H4 (cell line): ENCODE measurements around the gene NAP1L1. TPM values are rescaled to one million over a fixed set of nuclear protein-coding genes. Genes with fewer than 3 reads are reported as not detected.

Experiments
- DNase-seq: peaks from one replicate; pipeline ENCODE4 v3.0.0-alpha.2; 2015; ENCODE audit warnings: low spot score
- total RNA-seq: library from RNA; depleted of rRNA; stranded (reverse); fragments of >200 nt; shearing (Covaris generic); gene quantifications from 2 replicates; pipeline ENCODE4 v1.2.3, GENCODE V29; 2014; rRNA removed

Gene NAP1L1, protein sequence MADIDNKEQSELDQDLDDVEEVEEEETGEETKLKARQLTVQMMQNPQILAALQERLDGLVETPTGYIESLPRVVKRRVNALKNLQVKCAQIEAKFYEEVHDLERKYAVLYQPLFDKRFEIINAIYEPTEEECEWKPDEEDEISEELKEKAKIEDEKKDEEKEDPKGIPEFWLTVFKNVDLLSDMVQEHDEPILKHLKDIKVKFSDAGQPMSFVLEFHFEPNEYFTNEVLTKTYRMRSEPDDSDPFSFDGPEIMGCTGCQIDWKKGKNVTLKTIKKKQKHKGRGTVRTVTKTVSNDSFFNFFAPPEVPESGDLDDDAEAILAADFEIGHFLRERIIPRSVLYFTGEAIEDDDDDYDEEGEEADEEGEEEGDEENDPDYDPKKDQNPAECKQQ
- total RNA-seq: 246 and 299 TPM in 2 replicates

DNA sequence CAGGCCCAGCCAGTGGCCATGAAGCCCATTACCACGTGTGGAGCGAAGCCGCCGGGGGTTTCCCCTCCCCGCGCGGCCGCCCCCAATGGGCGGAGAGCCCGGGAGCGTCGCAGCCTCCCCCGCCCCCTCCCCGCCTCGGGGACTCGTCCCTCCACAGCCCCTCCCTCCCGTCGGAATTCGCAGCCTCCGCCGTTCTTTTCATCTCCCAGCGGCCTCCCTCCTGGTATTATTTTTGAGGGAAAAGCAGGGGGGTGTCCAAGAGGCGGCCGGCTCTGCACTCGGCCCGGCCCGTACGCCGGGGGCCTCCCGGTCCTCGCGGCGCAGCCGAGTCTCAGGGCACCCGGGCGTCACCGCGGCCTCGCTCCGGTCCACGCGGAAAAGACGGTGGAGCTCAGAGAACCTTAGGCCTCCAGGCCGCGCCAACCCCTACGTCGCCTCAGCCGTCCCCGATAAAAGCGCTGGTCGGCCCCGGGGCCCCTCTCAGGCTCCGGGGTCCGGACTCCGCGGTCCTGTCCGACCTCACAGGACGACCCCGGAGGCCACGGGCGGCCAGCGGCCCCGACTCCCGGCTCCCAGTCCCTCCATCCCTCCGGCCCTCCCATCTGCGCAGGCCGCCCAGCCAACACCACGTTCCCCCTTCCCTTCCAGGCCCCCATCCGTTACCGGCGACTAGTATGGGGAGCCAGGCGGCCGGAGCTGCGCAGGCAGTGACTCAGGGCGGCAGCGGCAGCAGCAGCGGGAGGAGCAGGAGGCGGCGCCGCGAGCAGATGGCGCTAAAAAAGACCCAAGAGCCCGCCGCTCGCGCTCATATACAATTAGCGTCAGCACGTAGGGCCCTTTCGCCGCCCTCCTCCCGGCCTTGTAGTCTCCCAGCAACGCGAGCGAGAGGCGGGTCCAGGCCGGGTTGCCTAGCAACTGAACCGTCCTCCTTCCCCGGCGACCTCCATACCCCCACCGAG, at the start of gene NAP1L1:
NAP1L1 (minus strand) TSS at position 782 of the 959 bp plus-strand sequence. CDS start 10,466 bp downstream, outside the sequence.
- peak; percentile 96 for DNase-seq

DNA sequence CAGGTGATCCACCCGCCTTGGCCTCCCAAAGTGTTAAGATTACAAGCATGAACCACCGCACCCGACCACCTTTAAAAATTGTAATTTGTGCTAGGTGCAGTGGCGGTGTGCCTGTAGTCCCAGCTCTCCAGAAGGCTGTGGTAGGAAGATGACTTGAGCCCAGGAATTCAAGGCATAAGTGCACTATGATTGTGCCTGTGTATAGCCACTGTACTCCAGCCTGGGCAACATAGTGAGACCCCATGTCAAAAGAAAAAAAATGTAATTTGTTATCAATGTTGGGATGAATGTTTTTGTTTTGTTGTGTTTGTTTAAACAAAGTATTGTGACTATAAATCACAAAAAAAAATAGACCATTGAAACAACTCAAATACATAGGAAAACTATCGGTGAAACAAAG, 43.1 kb upstream of the NAP1L1 start:
- DNase-seq: no peak

DNA sequence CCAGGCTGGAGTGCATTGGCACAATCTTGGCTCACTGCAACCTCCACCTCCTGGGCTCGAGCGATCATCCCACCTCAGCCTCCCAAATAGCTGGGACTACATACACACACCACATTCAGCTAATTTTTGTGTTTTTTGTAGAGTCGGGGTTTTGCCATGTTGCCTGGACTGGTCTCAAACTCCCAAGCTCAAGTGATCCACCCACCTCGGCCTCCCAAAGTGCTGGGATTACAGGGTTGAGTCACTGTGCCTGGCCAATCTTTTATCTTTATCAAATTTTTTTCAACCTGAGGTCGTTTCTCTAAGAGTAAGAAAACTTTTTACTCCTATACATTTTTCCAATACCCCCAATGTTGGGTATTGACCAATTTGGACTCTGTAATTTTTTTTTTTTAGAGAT, 40.0 kb upstream of the NAP1L1 start:
- DNase-seq: no peak

DNA sequence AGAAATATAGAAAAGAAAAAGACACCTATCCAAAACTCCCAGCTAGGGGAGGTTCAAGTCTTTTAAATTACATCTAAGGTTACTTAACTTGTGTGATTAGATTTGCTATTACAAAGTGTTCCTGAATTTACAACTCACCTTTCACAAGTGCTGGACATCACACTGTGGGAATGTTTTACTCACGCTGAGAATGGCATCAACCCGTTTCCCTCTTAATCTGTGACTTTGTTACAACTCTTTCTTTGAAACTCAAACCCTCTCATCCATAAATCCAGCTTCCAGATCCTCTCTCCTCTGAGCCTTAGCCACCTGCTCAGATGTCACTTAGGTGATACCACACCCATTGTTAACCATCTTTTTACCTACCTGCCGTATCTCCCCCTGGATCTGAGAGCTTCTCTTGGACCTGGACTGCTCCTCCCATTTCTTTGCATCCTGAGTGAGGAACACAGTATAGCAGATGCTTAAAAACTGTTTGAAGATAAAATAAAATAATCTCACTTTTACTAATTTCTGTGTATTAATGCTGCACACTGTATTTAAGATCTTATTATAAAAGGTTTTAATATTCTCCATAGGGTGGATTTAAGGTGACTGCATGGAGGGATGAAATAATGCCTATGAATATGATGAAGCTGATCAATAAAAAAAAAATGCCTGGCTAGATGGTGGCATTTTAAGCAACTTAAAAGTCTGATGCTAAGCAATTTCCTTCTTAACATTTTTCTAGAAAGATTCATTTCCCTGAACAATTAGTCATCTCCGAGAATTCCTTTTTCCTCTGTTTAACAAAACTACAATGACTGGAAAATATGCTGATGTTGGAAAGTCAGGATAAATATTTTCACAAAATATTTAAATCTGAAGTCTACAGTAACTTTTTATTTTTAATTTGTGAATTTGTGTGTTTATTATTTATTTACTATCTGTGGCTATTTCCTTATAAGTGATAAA, 39.1 kb upstream of the NAP1L1 start:
- DNase-seq: no peak

DNA sequence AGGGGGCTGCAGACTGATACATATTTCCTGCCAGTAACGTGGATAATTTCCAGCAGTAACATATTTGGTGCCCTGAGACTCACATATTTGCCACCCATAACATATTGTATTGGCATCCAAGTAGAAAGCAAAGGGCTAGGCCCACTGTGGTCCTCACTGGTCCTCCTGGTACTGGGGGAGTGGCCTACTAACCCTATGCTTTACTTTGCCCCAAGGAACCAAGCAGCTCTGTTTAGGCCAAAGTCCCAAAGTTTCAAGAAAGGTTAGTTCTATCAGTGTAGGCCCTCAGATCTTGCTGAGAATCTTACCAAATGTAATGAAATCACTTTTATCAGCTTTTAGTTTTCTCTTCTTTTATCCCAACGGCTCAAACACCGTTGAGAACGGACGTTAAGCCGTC, 35.4 kb upstream of the NAP1L1 start:
- DNase-seq: no peak

DNA sequence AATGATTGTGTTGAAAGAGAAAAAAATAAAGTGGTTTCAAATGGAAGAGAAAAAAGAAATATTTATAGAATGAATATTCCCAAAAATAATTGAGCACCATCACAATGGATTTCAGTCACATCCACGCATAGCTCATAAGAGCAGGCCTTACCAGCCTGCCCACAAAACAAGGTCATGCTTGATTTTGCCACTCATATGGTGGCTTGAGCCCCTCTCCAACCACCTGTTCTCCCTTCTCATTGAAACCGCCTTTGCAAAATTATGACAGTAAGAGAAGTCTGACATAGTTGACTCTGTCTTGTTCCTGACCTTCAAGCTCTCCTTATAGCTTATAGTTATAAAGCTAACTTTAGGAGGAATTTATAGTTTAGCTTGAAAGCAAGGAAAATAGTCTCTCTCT, 33.3 kb upstream of the NAP1L1 start:
- no peak for DNase-seq

DNA sequence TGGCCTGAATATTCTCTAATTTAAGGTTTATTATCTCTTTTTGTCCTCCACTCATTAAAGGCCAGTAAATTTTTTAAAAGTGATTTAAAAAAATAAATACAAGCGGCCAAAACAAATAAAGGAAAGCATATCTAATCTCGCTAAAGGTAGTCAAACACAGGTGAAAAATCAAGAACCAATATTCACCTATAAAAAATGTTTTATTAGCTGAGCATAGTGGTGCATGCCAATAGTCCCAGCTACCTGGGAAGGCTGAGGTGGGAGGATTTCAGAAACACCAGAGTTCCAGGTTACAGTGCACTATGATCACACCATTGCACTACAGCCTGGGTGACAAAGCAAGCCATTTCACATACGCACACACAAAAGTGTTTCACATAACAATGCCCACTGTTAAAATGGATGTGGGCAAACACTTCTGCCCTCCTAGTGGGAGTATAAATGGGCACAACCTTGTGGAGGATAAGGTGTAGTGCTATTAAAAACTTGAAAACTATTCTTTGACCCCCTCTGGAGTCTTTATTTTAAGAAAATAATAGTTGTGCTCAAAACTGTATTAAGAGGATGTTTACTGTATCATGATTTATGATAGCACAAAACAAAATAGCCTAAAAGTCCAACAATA, 32.7 kb upstream of the NAP1L1 start:
- DNase-seq: no peak

DNA sequence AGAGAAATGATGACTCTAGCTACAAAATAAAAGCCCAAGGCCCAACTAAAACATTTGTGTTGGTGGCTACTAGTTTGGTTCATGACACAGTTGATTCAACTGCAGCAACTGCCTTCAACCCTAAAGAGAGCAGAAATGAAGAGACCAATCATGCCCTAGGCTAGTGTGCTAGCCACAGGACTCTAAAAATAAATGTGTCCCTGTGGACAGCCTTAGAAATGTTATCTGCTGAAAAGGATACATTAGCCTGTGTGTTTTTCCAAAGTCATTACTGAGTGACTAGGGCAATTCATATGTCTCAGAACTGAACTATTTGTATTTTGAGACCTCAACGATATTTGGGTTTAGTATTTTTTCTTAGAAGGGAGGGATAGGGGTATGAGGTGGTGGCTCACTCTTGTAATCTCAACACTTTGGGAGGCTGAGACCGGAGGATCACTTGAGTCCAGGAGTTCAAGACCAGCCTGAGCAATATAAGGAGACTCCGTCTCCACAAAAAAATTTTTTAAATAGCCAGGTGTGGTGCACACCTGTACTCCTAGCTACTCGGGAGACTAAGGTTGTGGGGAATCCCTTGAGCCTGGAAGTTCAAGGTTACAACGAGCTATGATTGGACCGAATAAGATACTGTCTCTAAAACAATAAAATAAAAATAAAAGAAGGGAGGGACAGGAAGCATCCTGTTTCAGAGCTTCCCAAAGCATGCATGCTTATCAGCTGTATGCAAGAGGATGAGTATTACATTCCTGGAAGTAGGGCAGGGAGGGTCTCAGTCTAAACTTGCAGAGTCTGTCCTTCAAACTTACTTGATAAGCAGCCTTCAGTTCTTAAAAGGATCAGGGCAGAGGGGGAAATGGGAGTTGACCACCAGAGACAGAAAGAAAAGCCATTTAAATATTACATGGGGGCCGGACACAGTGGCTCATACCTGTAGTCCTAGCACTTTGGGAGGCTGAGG, 29.6 kb upstream of the NAP1L1 start:
- no peak for DNase-seq

DNA sequence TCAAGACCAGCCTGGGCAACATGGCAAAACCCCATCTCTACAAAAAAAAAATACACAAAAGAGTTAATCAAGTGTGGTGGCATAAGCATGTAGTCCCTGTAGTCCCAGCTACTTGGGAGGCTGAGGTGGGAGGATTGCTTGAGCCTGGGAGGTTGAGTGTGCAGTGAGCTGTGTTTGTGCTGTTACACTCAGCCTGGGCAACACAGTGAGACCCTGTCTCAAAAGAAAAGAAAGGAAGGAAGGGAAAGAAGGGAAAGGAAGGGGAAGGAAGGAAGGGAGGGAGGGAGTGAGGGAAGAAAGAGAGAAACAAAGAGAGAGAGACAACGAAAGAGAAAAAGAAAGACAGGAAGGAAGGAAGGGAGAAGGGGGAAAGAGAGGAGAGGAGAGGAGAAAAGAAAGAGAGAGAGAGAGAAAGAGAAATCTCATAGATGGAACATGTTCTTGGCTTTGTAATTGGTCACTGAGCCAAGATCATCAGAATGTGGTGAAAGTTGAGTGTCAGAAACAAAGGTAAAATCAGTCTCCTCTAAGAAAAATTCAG, 26.8 kb upstream of the NAP1L1 start:
- no peak for DNase-seq

DNA sequence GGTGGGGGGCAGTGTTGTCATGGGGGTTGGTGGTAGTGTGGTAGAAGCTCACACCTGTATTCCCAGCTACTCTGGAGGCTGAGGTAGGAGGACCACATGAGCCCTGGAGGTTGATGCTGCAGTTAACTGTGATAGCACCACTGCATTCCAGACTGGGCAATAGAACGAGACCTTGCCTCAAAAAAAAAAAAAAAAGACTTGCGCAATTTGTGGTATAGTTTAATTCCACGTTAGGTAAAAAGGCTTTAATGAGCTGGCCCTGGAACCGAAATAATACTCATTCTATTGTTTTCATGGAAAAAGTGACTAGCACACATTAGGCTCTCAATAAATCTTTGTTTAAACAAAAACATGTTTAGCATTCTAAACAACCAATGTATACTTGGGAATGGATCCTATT, 25.4 kb upstream of the NAP1L1 start:
- DNase-seq: no peak

DNA sequence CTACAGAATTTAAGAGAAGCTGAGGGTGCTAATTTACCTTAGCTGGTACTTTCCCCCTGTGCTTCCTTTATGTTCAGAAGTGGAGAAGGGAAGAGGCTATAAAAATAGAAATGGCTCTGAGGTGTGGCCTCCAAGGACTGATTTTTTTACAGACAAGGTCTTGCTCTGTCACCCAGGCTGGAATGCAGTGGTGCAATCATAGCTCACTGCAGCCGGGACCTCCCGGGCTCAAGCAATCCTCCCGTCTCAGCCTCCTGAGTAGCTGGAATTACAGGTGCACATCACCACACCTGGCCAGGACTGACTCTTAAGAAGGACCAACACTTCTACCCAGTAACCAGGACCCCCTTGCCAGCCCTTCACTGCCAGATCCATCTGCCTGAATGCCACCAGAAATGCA, 23.9 kb upstream of the NAP1L1 start:
- DNase-seq: no peak

DNA sequence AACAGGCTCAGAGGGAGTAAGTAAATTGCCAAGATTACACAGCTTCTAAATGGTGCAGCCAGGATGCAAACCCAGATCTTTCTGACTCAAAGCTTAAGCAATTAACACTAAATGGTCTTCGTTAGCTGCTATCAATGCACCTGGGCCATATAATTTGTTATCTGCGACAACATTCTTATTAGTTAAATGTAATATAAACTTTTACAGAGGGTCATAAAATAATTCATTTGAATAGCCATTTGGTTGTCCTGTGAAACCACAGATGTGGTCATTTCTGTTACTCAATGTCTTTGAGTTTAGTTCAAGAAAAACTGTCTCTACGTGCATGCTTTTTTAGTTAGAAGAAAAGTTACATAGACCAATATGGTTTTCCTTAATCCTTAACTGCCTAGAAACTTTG, 22.1 kb upstream of the NAP1L1 start:
- no peak for DNase-seq

DNA sequence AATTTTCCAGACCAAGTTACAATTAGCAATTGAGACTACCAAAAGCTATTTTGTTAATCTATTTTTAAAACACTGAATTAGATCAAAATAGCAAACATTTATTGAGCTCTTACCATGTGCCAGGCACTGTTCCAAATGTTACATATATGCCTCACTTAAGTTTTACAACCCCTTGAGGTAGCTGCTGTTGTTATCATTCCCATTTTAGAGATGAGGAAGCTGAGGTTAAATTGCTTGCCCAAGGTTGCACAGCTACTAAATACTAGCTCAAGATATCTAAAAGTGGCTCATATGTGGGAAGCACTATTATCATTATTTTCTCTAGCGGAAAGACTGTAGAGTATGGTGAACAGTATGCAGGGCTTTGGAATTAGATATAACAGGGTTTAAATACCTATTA, 19.5 kb upstream of the NAP1L1 start:
- DNase-seq: no peak

DNA sequence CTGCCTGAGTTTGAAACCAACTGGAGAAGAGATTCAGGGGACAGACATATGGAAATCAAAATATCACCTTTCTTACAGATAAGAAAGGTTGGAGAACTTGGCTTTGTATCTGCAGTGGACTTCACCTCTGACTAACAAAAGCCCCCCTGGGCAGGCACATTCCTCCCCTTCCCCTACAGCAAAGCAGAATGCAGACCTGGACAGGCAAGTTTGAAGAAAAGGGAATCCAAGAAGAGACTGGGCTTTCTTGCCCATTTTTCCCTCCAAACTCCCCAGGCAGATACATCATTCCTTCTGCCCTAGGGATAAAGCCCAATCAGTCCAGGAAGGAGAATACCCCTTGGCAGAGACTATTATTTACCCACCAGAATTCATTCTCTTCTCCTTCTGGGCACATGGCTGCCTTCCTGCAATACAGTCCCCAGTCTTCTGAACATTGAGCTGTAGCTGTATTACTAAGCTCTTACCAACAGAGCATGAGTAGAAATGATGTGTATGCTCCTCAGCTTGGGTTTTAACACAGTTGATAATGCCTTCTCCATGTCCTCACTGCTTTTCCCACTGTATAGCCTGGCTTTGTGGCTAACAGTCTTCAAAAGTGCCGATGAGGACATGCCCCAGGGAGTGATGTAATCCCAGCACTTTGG, 17.4 kb upstream of the NAP1L1 start:
- DNase-seq: no peak

DNA sequence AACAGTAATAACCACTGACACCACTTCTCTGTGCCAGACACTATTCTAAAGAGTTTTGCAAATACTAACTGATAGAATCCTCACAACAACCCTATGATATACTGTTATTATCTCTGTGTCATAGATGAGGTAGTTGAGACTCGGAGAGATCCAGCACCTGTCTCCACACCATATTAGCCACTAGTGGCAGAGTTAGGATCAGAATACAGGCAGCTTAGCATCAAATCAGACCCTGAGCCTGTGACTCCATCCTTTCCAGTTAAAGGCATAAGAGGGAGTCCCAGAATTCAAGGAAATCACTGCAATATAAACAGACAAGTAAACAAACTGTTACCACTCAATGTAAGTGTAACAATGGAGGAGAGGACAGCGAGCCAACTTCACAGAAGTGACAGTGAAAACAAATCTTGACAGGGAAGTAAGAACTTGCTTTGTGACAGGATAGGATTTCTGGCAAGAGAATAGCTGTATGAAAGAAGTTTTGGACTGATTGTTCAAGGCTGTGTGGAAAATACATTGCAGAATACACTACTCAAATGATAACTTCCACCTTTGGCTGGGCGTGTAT, 11.7 kb upstream of the NAP1L1 start:
- no peak for DNase-seq

DNA sequence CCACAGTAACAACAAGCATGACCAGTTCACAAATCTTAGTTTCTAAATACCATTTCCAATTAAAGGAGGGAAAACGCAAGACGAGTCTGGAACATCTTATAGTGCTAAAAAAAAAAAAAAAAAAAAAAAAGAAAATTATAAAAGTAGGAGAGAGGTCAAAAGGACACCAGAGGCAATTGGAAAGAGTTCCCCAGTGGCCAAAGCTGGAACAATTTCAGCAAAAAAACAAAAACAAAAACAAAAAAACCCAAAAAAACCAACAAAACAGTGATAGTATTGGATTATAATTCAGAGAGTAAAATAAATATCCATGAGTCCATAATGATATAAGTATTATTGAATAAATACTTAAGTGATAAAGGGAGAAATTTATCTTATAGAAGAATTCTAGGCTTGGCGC, 10.3 kb upstream of the NAP1L1 start:
- DNase-seq: no peak

DNA sequence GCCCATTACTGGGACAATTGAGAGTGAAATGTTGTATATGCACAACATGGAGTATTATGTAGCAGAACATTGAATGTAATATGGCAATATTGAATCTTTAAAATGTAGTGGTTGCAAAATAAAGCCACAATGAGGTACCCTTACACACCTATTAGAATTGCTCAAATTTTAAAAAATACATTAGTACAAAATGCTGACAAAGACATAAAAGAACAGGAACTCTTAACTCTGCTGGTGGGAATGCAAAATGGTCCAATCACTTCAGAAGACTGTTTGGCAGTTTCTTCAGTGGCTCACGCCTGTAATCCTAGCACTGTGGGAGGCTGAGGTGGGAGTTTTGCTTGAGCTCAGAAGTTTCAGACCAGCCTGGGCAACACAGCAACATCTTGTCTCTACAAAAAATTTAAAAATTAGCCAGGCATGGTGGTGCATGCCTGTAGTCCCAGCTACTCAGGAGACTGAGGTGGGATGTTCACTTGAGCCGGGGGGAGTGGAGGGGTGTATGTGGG, 6.8 kb upstream of the NAP1L1 start:
- no peak for DNase-seq

DNA sequence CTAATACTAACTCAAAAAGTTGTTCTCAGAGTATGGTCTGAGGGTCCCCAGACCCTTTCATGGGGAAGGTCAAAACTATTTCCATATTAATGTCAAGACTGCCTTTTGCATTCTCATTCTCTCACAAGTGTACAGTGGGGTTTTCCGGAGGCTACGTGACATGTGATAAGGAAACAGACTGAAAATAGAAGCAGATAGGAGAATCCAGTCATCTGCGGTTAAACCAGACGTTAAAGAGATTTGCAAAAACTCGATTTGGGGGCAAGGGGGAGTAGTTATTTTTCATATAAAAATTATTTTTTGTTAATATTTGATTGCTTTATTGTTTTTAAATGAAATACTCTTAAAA, 1.0 kb upstream of the NAP1L1 start:
- no peak for DNase-seq
